HepG2 (cell line): ENCODE data around the gene FAM89B. TPM values are rescaled to one million over a fixed set of nuclear protein-coding genes. Genes with fewer than 3 reads are reported as not detected.

Experiments used
- polyA plus RNA-seq, 8 experiments: library from polyadenylated mRNA; depleted of rRNA in 3 of 8; stranded (reverse) in 7 of 8; unstranded in 1 of 8; fragments of >200 nt; fragmentation: Illumina TruSeq in 4 of 8; extraction: Trizol in 4 of 8; gene quantifications; 2 replicates each; pipeline versions ENCODE4 v1.2.1 to v1.2.3, GENCODE V29; 2011 to 2016; ENCODE audit warnings: low read depth in 4 of 8, missing spikeins in 1 of 8, mixed read lengths in 1 of 8; ENCODE audit not compliant: insufficient read depth in 1 of 8
- total RNA-seq, 5 experiments: library from RNA; depleted of rRNA; stranded (reverse); fragments of >200 nt; fragmentation: Illumina TruSeq; extraction: Trizol; gene quantifications; 2 replicates each; pipeline ENCODE4 v1.2.3, GENCODE V29; 2016; ENCODE audit warnings: low read depth in 1 of 5
- TF ChIP-seq, protein P1 (sequence below): sonication (generic); formaldehyde crosslinking; IDR thresholded peaks from 2 replicates; pipeline ENCODE4 v1.4.0; 2020; ENCODE audit warnings: mild to moderate bottlenecking, missing genetic modification reagents, borderline replicate concordance
- TF ChIP-seq, protein P2 (sequence below): sonication (generic); formaldehyde crosslinking; IDR thresholded peaks from 2 replicates; pipeline ENCODE4 v1.5.0; 2020; ENCODE audit warnings: missing genetic modification reagents
- TF ChIP-seq, protein P3 (sequence below): sonication (generic); formaldehyde crosslinking; IDR thresholded peaks from 2 replicates; pipeline ENCODE4 v1.4.0; 2020; ENCODE audit warnings: mild to moderate bottlenecking, missing genetic modification reagents

The FAM89B gene
- total and polyA plus RNA-seq, 2 of the 13 experiments (the other 11 are each of a cell fraction or from before 2014, with no cell fraction given), result 5.7 to 8.0 TPM

DNA sequence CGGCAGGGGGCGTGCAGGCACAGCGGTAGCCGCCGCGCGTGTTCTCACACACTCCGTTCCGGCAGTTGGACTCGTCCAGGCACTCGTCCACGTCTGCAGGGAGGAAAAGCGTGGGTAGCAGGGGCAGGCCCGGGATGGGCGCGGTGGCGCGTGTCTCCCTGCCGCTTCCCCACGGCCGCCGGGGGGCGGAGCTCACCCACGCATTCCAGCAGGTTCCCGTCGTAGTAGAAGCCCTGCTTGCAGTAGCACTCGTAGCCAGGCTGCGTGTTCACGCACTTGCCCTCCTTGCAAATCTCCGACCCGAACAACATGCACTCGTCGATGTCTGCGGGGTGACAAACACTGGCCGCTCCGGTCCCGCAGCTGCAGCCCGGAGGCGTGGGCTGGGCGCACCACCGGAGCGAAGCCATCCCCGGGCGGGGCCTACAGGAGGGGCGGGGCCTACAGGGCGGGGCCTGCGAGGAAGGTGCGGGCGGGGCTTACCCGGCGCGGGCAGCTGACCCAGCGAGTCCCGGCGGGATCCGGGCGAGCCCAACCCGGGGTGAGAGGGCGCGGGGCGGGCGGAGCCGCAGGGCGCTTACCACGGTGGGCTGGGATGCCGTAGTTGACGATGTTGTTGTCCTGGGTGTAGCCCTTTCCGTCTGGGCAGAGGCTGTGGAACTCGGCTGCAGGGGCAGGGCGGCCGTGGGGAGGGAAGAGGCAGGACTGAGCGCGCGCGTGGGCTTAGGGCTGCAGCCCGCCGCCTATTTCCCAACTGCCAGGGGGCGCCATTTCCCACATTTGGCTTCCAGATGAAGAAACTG is 31.8 kb upstream of the FAM89B start (continued):
- TF ChIP-seq, protein P1, sequence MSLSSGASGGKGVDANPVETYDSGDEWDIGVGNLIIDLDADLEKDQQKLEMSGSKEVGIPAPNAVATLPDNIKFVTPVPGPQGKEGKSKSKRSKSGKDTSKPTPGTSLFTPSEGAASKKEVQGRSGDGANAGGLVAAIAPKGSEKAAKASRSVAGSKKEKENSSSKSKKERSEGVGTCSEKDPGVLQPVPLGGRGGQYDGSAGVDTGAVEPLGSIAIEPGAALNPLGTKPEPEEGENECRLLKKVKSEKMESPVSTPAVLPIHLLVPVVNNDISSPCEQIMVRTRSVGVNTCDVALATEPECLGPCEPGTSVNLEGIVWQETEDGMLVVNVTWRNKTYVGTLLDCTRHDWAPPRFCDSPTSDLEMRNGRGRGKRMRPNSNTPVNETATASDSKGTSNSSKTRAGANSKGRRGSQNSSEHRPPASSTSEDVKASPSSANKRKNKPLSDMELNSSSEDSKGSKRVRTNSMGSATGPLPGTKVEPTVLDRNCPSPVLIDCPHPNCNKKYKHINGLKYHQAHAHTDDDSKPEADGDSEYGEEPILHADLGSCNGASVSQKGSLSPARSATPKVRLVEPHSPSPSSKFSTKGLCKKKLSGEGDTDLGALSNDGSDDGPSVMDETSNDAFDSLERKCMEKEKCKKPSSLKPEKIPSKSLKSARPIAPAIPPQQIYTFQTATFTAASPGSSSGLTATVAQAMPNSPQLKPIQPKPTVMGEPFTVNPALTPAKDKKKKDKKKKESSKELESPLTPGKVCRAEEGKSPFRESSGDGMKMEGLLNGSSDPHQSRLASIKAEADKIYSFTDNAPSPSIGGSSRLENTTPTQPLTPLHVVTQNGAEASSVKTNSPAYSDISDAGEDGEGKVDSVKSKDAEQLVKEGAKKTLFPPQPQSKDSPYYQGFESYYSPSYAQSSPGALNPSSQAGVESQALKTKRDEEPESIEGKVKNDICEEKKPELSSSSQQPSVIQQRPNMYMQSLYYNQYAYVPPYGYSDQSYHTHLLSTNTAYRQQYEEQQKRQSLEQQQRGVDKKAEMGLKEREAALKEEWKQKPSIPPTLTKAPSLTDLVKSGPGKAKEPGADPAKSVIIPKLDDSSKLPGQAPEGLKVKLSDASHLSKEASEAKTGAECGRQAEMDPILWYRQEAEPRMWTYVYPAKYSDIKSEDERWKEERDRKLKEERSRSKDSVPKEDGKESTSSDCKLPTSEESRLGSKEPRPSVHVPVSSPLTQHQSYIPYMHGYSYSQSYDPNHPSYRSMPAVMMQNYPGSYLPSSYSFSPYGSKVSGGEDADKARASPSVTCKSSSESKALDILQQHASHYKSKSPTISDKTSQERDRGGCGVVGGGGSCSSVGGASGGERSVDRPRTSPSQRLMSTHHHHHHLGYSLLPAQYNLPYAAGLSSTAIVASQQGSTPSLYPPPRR, result no peak
- TF ChIP-seq, protein P2, sequence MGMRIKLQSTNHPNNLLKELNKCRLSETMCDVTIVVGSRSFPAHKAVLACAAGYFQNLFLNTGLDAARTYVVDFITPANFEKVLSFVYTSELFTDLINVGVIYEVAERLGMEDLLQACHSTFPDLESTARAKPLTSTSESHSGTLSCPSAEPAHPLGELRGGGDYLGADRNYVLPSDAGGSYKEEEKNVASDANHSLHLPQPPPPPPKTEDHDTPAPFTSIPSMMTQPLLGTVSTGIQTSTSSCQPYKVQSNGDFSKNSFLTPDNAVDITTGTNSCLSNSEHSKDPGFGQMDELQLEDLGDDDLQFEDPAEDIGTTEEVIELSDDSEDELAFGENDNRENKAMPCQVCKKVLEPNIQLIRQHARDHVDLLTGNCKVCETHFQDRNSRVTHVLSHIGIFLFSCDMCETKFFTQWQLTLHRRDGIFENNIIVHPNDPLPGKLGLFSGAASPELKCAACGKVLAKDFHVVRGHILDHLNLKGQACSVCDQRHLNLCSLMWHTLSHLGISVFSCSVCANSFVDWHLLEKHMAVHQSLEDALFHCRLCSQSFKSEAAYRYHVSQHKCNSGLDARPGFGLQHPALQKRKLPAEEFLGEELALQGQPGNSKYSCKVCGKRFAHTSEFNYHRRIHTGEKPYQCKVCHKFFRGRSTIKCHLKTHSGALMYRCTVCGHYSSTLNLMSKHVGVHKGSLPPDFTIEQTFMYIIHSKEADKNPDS (CRISPR knock-in tag), result no peak
- TF ChIP-seq, protein P3, sequence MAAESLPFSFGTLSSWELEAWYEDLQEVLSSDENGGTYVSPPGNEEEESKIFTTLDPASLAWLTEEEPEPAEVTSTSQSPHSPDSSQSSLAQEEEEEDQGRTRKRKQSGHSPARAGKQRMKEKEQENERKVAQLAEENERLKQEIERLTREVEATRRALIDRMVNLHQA (CRISPR knock-in tag), result no peak
